Activated gamma-delta T cell treated with anti-CD3 and anti-CD28 coated beads, Interleukin-2, amount 50 U/mL, for 16 hours (primary cell): Measurements from ENCODE around the gene IFNB1.

Experiments
- DNase-seq: peaks from one replicate; pipeline ENCODE4 v3.0.0-alpha.2; 2020; ENCODE audit warnings: low read depth

The IFNB1 gene

DNA sequence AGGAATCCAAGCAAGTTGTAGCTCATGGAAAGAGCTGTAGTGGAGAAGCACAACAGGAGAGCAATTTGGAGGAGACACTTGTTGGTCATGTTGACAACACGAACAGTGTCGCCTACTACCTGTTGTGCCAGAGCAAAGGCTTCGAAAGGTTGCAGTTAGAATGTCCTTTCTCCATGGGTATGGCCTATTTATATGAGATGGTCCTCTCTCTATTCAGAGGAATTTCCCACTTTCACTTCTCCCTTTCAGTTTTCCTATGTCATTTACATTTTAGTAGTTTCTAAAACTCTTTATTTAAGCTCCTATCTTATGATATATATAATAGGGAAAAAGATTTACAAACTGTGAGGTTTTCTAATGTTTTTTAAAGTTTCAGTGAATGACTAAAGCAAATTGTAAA, at the start of gene IFNB1:
TSS of gene IFNB1 (minus strand) at position 162 of the 400 bp plus-strand sequence. CDS start at position 89, 73 bp downstream.
- no peak for DNase-seq

GRCh38 chr9:21121595-21122251, 44.0 kb upstream of the IFNB1 start:
- DNase-seq: no peak

GRCh38 chr9:21121079-21121478, 43.3 kb upstream of the IFNB1 start:
- no peak for DNase-seq

DNA sequence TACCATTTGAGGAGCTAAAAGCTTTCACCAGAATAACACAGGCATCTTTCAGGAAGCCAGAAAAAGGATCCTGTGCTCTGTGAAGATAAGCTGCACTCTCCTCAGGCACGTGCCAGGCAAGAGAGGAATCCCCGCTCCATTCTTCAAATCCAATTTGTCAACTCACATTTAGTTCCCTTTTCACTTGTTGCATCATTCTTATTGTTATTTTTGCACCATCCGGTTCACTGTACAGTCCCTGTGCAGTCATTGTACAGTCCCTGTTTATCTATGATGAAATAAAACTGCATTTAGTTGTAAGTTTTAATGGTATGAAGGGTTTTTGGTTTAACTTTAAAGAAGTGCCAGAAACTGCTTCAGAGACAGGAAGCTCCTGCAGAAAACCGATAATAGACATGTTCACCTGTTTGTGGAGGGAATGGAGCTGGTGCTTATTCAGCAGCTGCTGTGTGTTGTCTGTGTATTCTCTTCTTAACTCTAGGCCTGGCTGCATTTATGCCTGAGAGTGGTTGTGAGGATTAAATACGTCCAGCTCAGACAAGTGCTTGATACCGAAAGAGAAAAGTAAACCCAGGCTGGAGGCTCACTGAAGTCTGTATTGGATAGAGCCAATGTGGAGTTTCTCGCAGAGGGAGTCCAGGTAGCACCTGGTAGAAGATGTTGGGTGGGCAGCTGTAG, 41.5 kb upstream of the IFNB1 start:
- DNase-seq: no peak

- no peak for DNase-seq
These were observed 36.6 kb upstream of the IFNB1 start for GRCh38 chr9:21114311-21114710.

DNA sequence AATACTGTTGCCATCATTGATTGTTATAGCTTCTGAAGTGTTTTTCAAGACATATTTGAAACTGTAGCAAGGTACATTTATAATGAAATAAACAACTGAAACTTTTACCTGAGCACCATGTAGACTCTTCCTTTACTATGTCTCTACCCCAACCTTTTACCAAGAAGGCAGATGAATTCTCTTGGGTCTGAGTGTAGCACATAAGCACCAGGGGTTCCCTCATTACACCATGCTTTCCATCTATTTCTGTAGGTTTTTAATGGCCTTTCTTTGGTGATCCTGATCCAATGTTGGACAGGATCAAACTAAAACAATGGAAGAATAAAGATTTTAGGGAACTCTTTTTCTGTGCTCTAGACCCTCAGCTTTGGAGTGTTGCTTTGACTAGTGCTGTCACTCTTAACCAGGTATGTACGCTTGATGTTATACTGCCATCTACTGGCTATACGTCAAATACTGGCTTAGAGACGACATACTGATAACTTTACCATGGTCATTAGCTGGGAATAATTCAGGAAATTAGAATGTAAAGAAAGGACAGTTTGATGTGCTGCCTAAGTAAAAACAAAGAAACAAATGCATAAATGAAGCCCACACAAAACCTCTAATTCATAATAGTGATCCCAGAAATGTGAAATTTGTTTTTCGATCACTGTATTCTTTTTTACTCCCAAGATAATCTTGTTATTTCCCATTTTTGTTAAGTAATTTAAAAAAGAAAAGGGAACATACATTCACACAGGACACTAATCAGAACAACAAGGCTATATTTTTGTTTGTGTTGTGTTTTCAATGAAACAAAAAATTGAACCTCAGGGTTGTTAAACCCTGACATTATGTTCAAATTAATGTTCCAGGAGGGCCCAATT, 33.2 kb upstream of the IFNB1 start:
- DNase-seq: no peak

- no peak for DNase-seq
These were observed 27.0 kb upstream of the IFNB1 start for GRCh38 chr9:21104787-21105186.

DNA sequence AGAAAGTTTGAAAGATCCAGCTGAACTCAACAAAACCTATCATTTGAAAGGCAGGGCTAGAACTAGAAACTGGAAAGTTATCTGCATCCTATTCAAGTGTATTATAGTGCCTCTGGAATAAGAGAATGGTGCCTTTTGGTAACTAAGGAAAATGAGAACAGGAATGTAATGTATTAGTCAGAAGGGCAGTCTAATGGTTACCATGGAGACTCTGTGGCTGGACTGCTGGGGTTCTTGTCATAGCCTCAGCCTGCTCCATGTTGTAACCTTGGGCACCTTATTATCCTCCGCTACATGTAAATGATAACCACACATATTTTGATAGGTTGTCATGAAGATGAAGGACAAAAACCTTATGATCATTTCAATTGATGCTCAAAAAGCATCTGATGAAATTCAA, 24.6 kb upstream of the IFNB1 start:
- no peak for DNase-seq

- no peak for DNase-seq
These were observed 20.1 kb upstream of the IFNB1 start for GRCh38 chr9:21097817-21098216.

DNA sequence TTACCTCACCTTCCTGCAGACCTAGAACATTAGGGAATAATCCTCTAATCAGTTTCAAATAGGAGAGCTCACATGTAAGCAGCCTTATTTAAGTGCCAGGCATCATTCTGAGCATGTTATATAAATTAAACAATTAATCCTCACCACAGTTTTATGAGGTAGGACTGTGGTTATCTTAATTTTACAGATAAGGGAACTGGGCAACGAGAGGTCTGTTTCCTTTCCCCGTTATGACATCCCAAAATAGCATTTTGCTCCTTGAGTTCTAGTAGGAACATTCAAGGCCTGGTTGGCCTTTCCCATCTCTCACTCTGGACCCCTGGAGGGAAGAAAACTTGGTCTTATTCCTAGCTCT, 19.1 kb upstream of the IFNB1 start:
- no peak for DNase-seq

GRCh38 chr9:21096172-21096900, 18.6 kb upstream of the IFNB1 start:
- peak; percentile 7 for DNase-seq

DNA sequence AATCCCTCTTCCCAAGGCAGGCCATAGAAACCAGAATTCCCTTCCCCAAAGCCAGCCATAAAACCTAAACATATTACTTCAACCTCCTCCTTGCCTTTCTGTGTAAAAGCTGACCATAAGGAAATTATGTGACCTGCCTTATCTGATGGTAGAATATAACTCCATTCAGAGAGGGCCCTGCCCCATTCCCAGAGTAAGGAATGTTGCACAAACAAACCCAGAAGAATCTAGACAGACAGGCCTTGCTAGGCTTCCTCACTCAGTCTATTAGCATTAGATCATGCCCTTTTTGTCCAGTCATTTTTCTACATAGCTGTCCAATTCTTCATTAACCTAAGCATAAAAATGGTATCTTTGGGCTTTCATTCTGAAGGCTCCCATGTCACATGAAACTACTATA, 17.8 kb upstream of the IFNB1 start:
- DNase-seq: no peak

DNA sequence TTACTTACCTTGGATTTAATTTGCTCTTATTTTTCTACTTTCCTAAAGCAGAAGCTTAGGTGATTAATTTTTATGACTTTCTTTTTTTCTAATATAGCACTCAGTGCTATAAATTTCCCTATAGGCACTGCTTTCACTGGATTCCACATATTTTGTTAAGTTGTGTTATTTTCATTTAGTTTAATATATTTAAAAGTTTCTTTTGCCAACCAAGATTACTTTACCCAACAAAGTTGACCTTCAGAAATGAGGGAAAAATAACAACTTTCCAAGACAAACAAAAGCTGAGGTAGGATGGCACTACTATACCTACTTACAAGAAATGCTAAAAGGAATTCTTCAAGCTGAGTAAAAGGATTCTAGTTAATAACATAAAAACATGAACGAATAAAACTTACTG, 8.8 kb upstream of the IFNB1 start:
- DNase-seq: no peak

DNA sequence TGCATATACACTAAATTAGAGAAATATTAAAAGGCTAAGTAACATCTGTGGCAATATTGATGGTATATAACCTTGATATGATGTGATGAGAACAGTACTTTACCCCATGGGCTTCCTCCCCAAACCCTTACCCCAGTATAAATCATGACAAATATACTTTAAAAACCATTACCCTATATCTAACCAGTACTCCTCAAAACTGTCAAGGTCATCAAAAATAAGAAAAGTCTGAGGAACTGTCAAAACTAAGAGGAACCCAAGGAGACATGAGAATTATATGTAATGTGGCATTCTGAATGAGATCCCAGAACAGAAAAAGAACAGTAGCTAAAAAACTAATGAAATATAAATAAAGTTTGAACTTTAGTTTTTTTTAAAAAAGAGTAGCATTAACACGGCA, 7.3 kb upstream of the IFNB1 start:
- DNase-seq: no peak

DNA sequence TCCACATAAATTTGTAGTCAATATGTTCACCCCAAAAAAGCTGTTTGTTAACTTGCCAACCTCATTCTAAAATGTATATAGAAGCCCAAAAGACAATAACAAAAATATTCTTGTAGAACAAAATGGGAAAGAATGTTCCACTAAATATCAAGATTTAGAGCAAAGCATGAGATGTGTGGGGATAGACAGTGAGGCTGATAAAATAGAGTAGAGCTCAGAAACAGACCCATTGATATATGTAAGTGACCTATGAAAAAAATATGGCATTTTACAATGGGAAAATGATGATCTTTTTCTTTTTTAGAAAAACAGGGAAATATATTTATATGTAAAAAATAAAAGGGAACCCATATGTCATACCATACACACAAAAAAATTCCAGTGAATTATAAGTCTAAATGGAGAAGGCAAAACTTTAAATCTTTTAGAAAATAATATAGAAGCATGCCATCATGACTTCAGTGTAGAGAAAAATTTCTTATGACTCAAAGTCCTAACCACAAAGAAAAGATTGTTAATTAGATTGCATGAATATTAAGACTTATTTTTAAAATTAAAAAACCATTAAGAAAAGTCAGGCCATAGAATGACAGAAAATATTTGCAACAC, 6.6 kb upstream of the IFNB1 start:
- DNase-seq: no peak

- DNase-seq: no peak
These were observed 4.9 kb upstream of the IFNB1 start for GRCh38 chr9:21082671-21083070.

GRCh38 chr9:21081999-21082398, 4.3 kb upstream of the IFNB1 start:
- DNase-seq: no peak

DNA sequence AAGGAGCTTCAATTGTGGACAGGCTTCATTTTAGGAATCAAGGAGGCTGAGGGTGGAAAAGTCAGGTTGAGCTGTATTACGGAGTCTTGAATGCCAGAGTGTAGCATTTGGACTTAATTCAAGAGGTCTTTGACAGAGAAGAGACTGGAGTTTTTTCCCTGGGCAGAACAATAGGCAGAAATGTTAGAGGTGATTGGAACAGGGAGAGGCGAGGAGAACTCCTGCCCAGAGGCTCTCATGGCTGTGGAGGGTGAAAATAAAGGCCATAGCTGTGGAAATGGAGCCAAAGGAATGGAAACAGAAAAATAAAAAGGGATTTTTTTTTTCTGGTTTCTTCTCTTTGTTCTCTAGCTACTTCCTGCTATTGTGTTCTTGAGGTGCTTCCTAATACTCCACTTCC, 3.7 kb upstream of the IFNB1 start:
- DNase-seq: no peak

DNA sequence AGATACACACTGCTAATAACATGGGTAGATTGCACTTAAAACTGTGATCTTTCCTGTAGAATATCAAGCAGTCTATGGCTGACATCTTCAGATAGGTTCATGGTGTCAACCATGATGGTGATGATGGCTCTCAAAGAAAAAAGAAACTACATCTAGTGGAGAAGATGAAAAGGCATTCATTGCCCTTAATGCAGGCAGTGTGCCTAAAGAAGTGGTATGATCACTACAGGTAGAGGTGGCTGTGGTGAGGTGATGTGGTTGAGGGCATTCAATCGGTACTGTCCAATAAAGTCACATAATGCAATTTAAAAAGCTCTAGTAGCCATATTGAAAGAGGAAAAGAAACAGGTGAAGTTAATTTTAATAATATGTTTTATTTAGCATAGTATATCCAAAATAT, 3.1 kb upstream of the IFNB1 start:
- no peak for DNase-seq

GRCh38 chr9:21078702-21079101, 960 bp upstream of the IFNB1 start:
- no peak for DNase-seq

- no peak for DNase-seq
These were observed 2.3 kb downstream of the IFNB1 start for GRCh38 chr9:21075484-21075883.

DNA sequence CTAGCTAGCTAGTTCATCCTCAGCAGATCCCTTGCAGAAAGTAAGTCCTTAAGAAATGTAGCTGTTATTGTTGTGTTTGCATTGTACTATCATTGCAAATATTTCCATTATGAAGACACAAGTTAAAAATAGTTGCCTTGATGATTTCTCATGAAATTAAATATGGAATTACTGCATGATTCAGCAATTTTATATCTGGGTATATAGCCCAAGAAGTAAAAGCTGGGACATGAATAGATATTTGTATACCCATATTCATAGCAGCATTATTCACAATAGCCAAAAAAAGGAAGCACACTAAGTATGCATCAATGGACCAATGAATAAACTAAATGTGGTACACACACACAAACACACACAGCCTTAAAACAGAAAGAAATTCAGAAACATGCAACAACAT, 6.8 kb downstream of the IFNB1 start:
- no peak for DNase-seq
